HG03469 (cell line): ENCODE data around the gene GPR141.

Experiments used
- ATAC-seq: cut with Tn5 transposase; IDR thresholded peaks from one replicate; pipeline ENCODE4 v1.9.1; 2021; ENCODE audit warnings: mild to moderate bottlenecking, moderate library complexity, moderate number of reproducible peaks; ENCODE audit not compliant: unreplicated experiment

Gene GPR141

GRCh38 chr7:37775921-37776320, 92.4 kb downstream of the GPR141 start:
- no peak for ATAC-seq

GRCh38 chr7:37781156-37781555, 97.6 kb downstream of the GPR141 start:
- no peak for ATAC-seq

- no peak for ATAC-seq
These were observed 98.6 kb downstream of the GPR141 start for GRCh38 chr7:37782166-37782565.

GRCh38 chr7:37784015-37784414, 100.4 kb downstream of the GPR141 start:
- ATAC-seq = no peak

- ATAC-seq = peak; percentile 65
These were observed 103.4 kb downstream of the GPR141 start for GRCh38 chr7:37786741-37787569.
